Caki2 (cell line): ENCODE results near the gene EPHA4. TPM values are rescaled to one million over a fixed set of nuclear protein-coding genes. Genes with fewer than 3 reads are reported as not detected.

Experiments used
- DNase-seq: peaks from one replicate; pipeline ENCODE4 v3.0.0-alpha.2; 2015; ENCODE audit warnings: low read depth
- in situ Hi-C: cut with HindIII; loops from 2 replicates; pipeline ENCODE4 v1.10.0; 2016; ENCODE audit warnings: low sequenced_read_pairs, low pct_unique_long_range_greater_than_20kb, mixed read lengths
- total RNA-seq: library from RNA; depleted of rRNA; stranded (reverse); fragments of >200 nt; shearing (Covaris generic); gene quantifications from 2 replicates; pipeline ENCODE4 v1.2.3, GENCODE V29; 2014; ENCODE audit warnings: low replicate concordance

EPHA4 gene
- total RNA-seq, 1 experiment from 2014 or later = 7.5 TPM

DNA sequence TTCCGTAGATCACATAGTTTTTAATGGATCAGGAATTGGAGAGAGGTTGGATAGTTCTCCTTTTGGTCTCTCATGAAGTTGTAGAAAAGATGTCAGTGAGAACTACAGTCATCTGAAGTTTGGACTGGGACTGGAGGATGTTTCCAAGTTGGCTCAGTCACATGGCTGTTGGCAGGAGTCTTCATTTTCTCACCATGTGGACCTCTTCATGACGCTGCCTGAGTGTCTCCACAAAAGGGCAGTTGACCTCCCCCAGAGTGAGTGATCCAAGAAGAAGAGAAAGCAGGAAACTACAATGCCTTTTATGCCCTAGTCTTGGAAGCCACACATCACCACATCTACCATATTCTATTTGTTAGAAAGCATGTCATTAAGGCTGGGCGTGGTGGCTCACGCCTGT, 171.7 kb downstream of the EPHA4 start:
- no peak for DNase-seq
- in situ Hi-C loops = no loop called here

DNA sequence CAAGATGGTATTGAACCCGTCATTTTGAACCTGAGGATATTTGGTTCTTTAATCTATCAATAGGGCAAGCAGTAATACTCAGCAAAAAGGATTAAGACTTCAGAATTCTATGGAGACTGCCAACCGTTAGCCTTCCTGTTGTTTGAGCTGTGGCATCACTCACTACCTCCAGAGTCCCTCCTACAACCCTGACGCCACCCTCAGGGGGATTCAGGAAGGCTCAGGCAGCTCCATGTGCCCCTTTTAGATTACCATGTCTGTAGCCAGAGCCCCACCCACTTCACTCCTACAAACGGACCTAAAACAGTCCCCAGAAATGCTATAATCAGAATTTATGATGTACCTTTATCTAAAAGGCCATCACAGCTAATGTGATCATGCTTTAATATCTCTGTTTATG, 172.9 kb downstream of the EPHA4 start:
- no peak for DNase-seq
- in situ Hi-C loops = no loop called here

DNA sequence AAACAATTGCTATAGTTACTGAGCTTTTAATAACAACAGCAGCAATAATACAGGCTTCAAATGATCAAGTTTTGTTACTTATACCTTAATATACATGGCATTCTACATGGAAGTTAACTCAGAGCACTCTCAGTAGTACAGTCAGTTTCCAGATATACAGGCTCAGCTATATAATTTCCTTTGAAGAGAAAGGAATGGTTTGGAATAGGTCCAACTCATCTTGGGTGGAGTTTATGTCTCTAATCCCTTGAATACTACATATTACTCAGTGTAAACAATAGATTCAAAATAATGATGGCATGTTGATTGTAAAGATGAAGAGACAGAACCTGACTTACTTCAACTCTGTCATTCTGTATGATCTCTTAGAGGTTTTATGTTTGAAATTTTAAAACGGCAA, 174.9 kb downstream of the EPHA4 start:
- in situ Hi-C loops = no loop called here
- no peak for DNase-seq

DNA sequence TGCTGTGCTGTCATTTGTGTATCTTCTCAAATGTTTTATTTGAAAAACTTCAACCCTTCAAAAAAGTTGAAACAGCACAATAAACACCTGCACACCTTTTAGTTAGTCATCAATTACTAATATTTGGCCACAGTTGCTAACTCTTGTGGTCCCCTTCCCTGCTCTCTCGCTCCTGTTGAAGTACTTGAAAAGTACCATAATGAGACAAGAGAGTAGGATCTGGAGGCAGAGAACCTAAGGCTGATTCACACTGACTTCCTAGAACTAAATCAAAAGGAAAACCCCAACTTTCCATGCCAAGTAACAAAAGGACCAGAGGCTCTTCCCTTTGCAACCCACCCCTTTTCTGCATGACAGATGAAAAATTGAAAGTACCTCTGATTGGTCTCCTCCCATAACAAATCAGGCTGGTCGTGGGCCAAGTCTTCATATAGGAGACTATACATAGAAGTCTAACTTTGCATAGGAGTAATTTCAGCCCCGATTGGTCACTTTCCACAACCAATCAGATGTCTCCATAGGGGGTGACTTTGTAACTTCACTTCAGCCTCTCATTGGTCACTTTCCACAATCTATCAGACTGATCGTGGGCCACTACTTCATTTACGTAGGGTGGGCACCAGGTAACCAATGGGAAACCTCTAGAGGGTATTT, 179.7 kb downstream of the EPHA4 start:
- in situ Hi-C loops = no loop called here
- no peak for DNase-seq

DNA sequence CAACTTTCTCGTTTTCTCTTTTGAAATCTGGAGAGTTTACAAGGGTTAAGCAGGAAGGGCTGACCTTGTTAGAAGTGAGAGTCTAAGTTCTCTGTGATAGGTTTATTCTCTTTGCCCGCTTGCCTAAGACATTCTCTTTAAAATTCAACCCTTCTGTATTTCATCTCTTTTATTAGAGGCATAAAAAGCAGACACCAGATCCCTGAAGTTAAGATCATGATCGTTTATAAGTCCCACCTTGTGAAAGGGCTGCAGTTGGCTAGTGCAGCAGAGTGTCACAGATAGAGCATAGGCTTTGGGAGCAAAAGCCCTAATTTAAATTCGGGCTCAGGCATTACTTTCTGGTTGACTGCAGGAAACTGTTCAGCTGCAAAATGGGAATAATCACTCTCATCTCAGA, 181.2 kb downstream of the EPHA4 start:
- no peak for DNase-seq
- in situ Hi-C loops = no loop called here

DNA sequence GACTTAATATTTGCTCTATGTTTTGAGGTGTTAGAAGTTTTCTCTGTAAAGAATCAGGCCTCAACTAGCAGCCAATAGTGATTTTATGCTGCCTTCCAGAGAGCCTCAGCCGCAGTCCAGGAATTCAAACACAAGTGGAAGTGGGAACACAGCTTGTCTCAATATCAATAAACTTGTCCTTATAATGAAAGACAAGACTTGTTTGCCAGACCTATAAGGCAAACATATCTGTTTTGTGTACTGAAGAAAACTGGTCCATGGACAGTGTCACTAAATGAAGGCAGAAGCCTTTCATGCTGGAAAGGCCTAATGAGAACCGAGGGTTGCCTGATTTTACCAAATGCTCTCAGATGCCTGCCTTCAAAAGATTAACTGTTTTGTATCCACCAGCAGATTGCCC, 182.2 kb downstream of the EPHA4 start:
- in situ Hi-C loops = no loop called here
- no peak for DNase-seq

DNA sequence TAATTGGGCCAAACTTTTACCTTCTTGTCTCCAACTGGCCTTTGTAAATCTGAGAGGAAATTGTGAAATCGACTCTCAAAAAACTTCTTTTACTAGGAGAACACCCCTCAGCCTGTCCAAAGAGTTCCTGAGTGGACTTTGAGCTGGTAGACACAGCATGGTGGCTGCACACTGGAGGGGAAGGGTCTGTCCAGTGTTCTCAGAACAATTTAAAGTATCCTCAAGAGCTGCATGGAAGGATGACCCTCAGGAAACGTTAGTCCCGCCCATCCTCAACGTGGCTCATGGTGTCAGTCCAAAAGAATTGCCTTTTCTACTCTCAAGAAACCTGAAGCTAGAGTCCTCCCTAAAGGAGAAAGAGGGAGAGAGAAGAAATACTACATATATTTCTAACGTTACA, 182.7 kb downstream of the EPHA4 start:
- in situ Hi-C loops = no loop called here
- DNase-seq = no peak

DNA sequence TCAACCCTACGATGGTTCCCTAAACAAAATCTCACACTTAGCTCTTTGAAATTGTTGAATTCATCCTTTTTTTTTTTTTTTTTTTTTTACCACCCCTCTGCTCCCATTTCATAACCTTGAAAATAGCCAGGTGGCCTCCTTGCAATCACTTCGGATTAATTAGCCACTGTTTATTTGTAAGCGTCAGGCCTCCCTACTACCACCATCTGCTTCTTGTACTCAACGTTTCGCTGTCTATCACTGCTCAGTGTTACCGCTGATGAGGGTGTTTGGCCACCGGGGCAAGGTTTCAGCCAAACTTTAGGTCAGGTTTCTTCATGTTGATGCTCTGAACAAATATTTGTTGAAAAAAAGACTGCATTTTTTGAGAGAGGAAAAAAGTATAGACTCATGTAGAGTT, 183.2 kb downstream of the EPHA4 start:
- DNase-seq = no peak
- in situ Hi-C loops = no loop called here

DNA sequence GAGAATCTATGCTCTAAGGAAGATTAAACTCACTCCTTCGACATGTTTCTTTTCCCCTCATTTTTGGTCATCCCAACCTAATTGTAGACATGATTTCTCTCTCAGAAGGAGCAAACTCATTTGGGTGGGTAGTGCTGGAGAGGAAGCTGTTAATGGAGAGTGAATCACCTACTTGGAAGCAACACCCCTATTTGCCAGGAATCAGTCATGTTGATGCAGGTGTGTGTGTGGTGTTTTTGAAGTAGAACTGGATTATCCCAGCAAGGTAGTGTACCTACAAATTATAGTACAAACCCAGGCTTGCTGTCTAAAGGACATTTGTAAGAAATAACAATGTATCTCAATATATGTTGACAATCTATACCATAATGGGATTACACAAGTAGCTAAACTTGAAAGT, 186.4 kb downstream of the EPHA4 start:
- no peak for DNase-seq
- in situ Hi-C loops = no loop called here

DNA sequence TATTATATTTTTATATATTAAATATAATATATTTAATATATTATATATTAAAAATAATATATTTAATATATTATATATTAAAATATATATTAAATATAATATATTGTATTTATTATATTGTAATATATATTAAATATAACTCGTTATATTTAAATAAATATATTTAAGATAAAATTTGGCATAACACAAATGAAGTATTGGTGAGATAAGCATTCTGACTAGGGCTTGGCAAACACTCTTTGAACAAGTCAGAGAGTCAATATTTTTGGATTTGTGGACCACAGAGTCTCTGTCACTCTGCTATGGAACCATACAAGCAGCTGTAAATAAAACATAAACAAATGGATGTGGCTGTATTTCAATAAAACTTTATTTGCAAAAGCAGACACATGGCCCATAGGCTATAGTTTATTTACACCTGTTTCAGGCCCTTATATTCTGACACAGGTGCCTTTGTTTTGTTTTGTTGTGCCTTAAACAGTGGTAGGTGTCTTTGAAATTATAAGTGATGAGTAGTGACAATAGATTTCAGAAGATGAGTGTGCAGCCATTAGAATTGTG, 190.1 kb downstream of the EPHA4 start:
- in situ Hi-C loops = no loop called here
- no peak for DNase-seq

DNA sequence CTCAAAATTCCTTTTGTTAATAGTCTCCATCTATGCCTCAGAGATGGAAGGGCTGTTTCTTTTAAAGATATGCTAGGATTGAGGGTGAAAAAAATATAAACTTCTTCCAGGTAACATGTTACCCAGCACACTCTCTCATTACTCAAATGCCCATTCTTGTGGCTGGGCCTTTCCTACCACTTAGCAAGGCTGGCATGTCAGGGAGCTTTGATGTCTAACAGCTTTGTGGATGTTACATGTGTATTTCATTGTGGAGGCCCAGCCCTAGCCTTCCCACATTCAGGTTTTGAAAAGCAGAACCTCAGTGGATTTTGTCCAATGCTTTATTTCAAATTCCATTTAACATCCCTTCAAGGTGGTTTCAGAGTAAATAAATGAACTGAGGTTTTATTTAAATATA, 191.4 kb downstream of the EPHA4 start:
- DNase-seq = no peak
- in situ Hi-C loops = no loop called here

DNA sequence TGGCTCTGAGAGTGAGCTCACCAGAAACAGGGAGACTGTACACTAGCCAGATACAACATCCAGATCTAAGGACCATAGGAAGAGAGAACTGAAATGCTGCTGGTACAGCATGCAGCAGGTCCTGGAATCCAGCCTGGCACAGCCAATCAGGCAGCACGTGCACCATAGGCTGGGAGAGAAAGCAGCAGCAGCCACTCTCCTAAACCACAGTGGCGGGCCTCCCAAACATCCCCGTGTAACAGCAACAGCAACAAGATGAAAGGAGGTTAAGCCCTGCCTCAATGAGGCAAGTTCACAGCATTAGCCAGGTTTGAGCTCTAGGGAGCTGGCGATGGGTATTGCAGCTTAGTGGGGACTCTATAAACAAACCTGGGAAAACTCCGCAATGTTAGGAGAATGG, 192.0 kb downstream of the EPHA4 start:
- no peak for DNase-seq
- in situ Hi-C loops = no loop called here

DNA sequence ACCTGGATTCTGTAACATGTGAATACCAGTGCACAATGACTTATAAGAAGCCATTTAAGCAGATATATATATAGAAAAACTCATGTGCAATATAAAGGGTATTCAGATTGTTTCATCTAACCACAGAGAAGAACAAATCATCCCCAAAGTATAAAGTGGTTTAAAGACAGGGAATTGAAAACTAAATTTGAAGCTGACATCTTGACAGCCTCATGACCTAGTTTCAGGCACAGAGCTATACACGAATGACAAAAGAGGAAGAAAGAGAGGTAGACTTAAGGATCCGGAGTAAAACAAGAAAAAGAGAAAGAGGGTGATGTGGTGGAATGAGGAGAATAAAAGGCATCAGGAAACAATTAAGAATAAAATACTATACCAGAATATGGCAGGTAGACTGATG, 194.5 kb downstream of the EPHA4 start:
- in situ Hi-C loops = no loop called here

DNA sequence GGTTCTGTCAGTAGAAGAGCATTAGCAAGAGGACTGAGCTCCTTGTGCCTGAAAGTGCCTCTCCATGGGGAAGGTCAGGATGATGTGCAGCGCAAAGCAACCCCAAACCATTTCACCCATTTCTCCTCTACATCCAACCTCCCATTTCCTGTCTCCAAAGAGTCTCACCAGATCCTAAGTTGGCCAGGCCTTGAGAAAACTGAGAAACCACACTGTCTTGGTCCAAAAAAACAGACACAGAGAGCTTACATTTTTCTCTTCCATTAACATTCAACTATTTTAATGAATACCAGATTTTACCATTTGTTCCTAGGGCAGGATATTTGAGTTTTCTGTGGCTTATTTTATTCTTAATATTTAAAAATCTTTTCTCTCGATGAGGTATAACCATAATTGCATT, 195.0 kb downstream of the EPHA4 start:
- no peak for DNase-seq
- in situ Hi-C loops = no loop called here

More for the DNA sequence above, 194.5 kb downstream of the EPHA4 start:
- no peak for DNase-seq

DNA sequence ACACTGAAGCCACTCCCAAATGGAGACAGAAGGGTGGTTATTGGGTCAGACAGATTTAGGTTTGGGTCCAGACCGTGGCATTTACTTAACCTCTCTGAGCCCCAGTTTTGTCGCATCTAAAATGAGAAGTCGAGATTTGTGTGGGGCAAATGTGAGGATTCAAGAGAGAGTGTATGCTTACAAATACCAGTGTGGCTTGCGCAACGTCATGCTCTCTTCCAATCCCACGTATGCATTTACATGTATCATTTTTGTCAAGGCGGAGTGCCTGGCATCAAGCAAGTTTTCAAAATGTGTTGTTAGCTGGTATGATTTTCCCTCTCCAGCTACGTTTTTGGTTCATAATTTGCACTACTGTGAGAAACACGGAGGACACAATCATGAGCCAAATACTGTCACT, 197.9 kb downstream of the EPHA4 start:
- no peak for DNase-seq
- in situ Hi-C loops = no loop called here

DNA sequence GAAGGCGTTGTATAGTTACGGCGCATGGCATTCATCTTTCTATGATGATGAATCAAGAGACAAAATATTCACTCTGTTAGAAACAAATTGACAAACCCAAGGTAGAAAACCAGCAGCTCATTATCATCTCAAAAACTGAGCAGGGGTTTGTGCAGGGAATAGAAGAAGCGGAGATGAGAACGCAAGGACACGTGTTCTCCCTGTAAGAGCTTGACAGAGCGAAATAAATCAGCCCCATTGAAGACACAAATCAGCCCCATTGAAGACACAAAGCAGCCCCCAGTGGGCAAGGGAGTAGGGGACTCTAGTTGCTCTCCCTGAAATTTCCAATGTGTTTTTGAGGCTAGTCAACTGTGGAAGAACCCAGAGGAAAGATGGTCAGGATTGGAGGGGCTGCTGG, 199.2 kb downstream of the EPHA4 start:
- no peak for DNase-seq
- in situ Hi-C loops = no loop called here

DNA sequence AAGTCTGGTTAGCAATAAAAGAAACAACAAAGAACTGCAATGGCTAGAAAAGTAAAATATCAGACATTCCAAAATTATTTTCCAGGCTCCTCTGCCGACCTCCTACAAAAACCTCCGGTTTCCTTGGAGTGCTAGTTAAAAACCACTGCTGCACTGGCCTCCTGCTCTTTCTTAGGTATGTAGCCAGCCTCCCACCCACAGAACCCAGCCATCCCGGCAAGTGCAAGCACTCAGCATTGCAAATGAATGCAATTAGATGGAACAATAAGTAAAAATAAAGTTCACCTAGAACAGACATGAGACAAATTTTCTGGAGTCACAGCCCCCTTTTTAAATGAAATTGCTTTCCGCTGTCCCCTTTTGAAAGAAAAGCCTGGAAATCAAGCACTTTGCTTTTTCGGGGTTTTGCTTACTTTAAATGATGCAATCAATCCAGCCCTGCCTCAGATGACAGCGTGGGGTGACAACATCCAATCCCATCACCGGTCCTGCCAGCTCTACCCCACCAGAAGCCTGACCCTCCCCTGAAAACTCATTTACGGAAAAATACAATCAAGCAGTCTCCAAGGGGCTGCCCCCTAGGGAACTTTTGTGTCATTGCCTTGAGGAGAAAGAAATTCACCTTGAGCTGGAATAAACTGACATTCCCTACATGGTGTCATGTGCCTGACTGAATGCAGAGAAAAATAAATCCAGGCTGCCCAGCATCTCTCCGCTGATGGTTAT, 199.8 kb downstream of the EPHA4 start:
- no peak for DNase-seq
- in situ Hi-C loops = no loop called here

DNA sequence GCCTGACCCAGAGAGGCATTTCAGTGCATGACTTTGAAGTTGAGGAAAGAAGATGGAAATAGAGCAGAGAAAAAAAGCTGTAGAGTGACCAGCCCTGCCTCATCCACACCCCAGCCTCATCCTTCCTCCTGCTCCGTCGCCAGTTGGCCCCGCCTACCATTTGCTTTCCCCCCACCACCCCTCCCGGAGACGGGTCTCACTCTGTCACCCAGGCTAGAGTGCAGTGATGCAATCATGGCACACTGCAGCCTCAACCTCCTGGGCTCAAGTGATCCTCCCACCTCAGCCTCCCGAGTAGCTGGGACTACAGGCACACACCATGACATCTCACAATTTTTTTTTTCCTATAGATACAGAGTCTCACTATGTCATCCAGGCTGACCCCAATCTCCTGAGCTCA, 200.8 kb downstream of the EPHA4 start:
- in situ Hi-C loops = no loop called here
- DNase-seq = no peak

DNA sequence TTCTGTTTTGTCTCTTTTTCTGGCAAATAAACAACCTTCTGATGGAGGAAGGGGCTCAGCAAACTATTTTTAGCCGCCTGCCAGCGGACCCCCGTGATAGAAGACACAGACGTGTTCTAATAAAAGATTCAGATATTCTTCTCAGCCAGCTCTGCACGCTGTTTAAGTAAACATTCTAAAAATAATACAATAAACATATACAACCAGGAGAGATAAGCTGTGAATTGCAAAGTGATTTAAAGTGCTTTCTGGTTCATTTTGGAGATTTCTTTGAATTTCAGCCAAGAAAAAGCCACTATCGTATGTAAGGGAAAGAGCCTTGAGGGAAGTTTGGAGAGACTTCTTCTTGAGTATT, 201.3 kb downstream of the EPHA4 start:
- in situ Hi-C loops = no loop called here
- no peak for DNase-seq
